ENCODE results near the gene ARHGEF12. TPM values are rescaled to one million over a fixed set of nuclear protein-coding genes. Genes with fewer than 3 reads are reported as not detected.

The ARHGEF12 gene
- polyA plus RNA-seq, 1 donor (not counting 4 experiments of a cell fraction or from before 2014, with no cell fraction given): 28.8 TPM

DNA sequence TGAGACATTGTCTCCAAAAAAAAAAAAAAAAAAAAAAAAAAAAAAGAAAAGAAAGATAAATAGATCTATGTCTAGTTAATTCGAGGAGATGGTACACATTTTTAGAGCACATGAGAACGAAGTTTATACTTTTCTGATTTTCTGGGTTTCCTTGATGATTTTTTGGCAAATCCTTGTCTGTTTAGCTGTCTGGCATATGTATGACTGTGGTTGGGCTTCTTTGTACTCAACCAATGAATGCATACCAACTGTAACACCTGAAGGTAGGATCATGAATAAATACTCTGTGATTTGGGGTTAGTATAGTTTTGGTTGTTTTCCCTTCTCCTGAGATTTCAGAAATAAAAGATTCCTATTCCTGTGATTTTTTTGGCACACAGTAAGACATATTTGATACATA lies 63.1 kb downstream of the ARHGEF12 start:
- DNase-seq (ENCODE audit: low read depth, low spot score) (no peak), FAIRE-seq (peak; percentile 71)
- H3K9me3 ChIP-seq (ENCODE audit: control insufficient read depth, low read depth, low read length): no peaks in the 10 kb centered on the region
- H3K27me3 ChIP-seq (ENCODE audit: control insufficient read depth, extremely low read depth, insufficient read depth, low read length): no peaks in the 10 kb centered on the region
- H3K9me1 ChIP-seq (ENCODE audit: control insufficient read depth, extremely low read depth, insufficient read depth, low read length): peaks cover 4% of the 10 kb centered on the region
- no peak overlapping the region for H2AFZ ChIP-seq (ENCODE audit: control insufficient read depth, low read length)
- peaks cover 38% of the 10 kb centered on the region for H3K79me2 ChIP-seq (ENCODE audit: control insufficient read depth, insufficient read depth, low read length)
- H3K9ac ChIP-seq (ENCODE audit: control insufficient read depth, extremely low read depth, insufficient read depth, low read length): no peak overlapping the region
- H3K4me3 ChIP-seq (ENCODE audit: control insufficient read depth in 2 of 3, extremely low read depth in 1 of 3, insufficient read depth in 2 of 3, low read depth in 1 of 3, low read length in 3 of 3): no peak overlapping the region
- TF ChIP-seq, protein P1, sequence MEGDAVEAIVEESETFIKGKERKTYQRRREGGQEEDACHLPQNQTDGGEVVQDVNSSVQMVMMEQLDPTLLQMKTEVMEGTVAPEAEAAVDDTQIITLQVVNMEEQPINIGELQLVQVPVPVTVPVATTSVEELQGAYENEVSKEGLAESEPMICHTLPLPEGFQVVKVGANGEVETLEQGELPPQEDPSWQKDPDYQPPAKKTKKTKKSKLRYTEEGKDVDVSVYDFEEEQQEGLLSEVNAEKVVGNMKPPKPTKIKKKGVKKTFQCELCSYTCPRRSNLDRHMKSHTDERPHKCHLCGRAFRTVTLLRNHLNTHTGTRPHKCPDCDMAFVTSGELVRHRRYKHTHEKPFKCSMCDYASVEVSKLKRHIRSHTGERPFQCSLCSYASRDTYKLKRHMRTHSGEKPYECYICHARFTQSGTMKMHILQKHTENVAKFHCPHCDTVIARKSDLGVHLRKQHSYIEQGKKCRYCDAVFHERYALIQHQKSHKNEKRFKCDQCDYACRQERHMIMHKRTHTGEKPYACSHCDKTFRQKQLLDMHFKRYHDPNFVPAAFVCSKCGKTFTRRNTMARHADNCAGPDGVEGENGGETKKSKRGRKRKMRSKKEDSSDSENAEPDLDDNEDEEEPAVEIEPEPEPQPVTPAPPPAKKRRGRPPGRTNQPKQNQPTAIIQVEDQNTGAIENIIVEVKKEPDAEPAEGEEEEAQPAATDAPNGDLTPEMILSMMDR (optimal IDR thresholded peaks at IDR 0.05 in 1 of 3, IDR thresholded peaks at IDR 0.05 in 1 of 3, conservative IDR thresholded peaks at IDR 0.05 in 1 of 3; ENCODE audit: extremely low read depth in 1 of 3, insufficient read depth in 2 of 3, low read length in 3 of 3): no peak
- TF ChIP-seq EZH2 (IDR thresholded peaks at IDR 0.05; ENCODE audit: low read length): no peak
- dilution Hi-C loops (cut with MboI; ENCODE audit: extremely low pct_ligation_motif_present, low sequenced_read_pairs): no loop called here
- peak overlapping the region; percentile 27 for H3K4me2 ChIP-seq (ENCODE audit: control insufficient read depth, extremely low read depth, insufficient read depth, low read depth, low read length)
- H3K4me1 ChIP-seq (ENCODE audit: control insufficient read depth, extremely low read depth, insufficient read depth, low read length): peaks cover 34% of the 10 kb centered on the region
- no peak overlapping the region for H3K27ac ChIP-seq (ENCODE audit: control insufficient read depth, insufficient read depth, low read length)
- peaks cover 2% of the 10 kb centered on the region for H4K20me1 ChIP-seq (ENCODE audit: control insufficient read depth, extremely low read depth, insufficient read depth, low read length)
- no peaks in the 10 kb centered on the region for H3K36me3 ChIP-seq (ENCODE audit: control insufficient read depth in 2 of 2, extremely low read depth in 1 of 2, insufficient read depth in 2 of 2, low read length in 2 of 2)

DNA sequence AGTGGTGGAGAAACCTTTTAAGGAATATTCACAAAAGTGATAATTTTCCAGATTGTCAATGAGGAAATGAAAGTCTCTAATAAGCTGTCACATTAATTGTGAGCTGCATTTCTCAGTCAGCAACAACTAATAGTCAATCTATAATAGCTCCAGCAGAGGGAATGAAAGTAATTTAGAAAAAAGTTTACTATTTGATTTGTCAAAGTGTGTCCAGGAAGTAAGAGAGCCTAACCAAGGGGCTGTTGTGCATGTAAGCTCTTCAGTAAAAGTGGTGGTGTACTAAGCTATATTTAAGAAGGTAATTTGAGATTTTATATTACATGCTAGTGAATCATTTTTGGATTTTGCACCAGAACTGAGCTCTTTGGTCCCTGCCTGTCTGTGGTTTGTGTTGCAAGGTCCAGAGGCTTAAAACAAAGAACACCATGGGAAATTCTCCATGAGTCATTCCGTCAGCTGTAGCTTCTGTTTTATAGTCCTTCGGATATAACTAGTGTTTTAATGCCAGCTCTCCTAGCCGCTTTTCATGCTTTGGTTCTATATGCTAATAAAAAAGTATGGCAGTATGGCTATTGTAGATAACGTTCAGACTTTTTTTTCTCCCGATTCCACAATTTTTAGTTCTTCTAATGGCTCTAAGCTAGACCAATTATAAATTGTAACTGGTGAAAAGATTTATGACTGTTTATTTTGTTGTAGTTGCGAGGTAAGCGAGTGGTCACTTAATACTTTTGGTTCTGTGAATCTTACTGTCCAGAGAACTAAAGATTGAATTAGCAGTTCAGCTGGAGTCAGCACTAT lies 64.6 kb downstream of the ARHGEF12 start:
- Histone ChIP-seq H3K4me3 (ENCODE audit: control insufficient read depth in 2 of 3, extremely low read depth in 1 of 3, insufficient read depth in 2 of 3, low read depth in 1 of 3, low read length in 3 of 3) (peak overlapping the region; percentile 21 to 64 (median 60)), H3K9ac (ENCODE audit: control insufficient read depth, extremely low read depth, insufficient read depth, low read length) (peak overlapping the region; percentile 75), H3K27me3 (ENCODE audit: control insufficient read depth, extremely low read depth, insufficient read depth, low read length) (no peaks in the 10 kb centered on the region), H3K4me2 (ENCODE audit: control insufficient read depth, extremely low read depth, insufficient read depth, low read depth, low read length) (peak overlapping the region; percentile 91), H3K9me1 (ENCODE audit: control insufficient read depth, extremely low read depth, insufficient read depth, low read length) (peaks cover 4% of the 10 kb centered on the region), H3K36me3 (ENCODE audit: control insufficient read depth in 2 of 2, extremely low read depth in 1 of 2, insufficient read depth in 2 of 2, low read length in 2 of 2) (no peaks in the 10 kb centered on the region), H4K20me1 (ENCODE audit: control insufficient read depth, extremely low read depth, insufficient read depth, low read length) (peaks cover 2% of the 10 kb centered on the region), H3K27ac (ENCODE audit: control insufficient read depth, insufficient read depth, low read length) (peak overlapping the region; percentile 80), H3K79me2 (ENCODE audit: control insufficient read depth, insufficient read depth, low read length) (peaks cover 40% of the 10 kb centered on the region), H3K4me1 (ENCODE audit: control insufficient read depth, extremely low read depth, insufficient read depth, low read length) (peaks cover 37% of the 10 kb centered on the region), H2AFZ (ENCODE audit: control insufficient read depth, low read length) (no peak overlapping the region), H3K9me3 (ENCODE audit: control insufficient read depth, low read depth, low read length) (no peaks in the 10 kb centered on the region)
- FAIRE-seq: peak; percentile 88
- peak; percentile 62 for DNase-seq (ENCODE audit: low read depth, low spot score)
- dilution Hi-C loops (cut with MboI; ENCODE audit: extremely low pct_ligation_motif_present, low sequenced_read_pairs): no loop called here
- no peak for TF ChIP-seq EZH2 (IDR thresholded peaks at IDR 0.05; ENCODE audit: low read length)
- TF ChIP-seq, protein P1 (optimal IDR thresholded peaks at IDR 0.05 in 1 of 3, IDR thresholded peaks at IDR 0.05 in 1 of 3, conservative IDR thresholded peaks at IDR 0.05 in 1 of 3; ENCODE audit: extremely low read depth in 1 of 3, insufficient read depth in 2 of 3, low read length in 3 of 3): no peak
